WERI-Rb-1 (cell line): ENCODE data around the gene G6PC2.
"Not testable (repeated sequence)": the region's sequence is repeated elsewhere in the genome, so short reads cannot be mapped to it uniquely, and the experiment has no call there.

Experiments
- DNase-seq: peaks from one replicate; pipeline ENCODE4 v3.0.0-alpha.2; 2020
- H3K27ac ChIP-seq: fragments of 250-450 bp; sonication (Bioruptor Pico); 2 replicates; pipeline ENCODE4 v1.5.1; 2020; ENCODE audit warnings: mild to moderate bottlenecking, moderate library complexity
- H3K27me3 ChIP-seq: fragments of 250-450 bp; sonication (Bioruptor Pico); 2 replicates; pipeline ENCODE4 v1.5.1; 2021; ENCODE audit warnings: mild to moderate bottlenecking, low read depth, moderate library complexity; ENCODE audit not compliant: insufficient read depth, severe bottlenecking
- H3K36me3 ChIP-seq: fragments of 250-450 bp; sonication (Bioruptor Pico); 2 replicates; pipeline ENCODE4 v1.5.1; 2020; ENCODE audit warnings: mild to moderate bottlenecking, moderate library complexity
- H3K4me3 ChIP-seq: 2 replicates; pipeline ENCODE4 v1.5.1; 2011; ENCODE audit warnings: low read depth, mild to moderate bottlenecking, control low read depth, low read length
- H3K9me3 ChIP-seq: fragments of 250-450 bp; sonication (Bioruptor Pico); 2 replicates; pipeline ENCODE4 v1.5.1; 2021; ENCODE audit warnings: mild to moderate bottlenecking, moderate library complexity; ENCODE audit not compliant: severe bottlenecking
- TF ChIP-seq, protein P1 (sequence below): IDR thresholded peaks from 2 replicates; pipeline ENCODE4 v1.5.1; 2011; ENCODE audit warnings: low read depth, mild to moderate bottlenecking, control low read depth, inconsistent platforms, low read length

The G6PC2 gene

DNA sequence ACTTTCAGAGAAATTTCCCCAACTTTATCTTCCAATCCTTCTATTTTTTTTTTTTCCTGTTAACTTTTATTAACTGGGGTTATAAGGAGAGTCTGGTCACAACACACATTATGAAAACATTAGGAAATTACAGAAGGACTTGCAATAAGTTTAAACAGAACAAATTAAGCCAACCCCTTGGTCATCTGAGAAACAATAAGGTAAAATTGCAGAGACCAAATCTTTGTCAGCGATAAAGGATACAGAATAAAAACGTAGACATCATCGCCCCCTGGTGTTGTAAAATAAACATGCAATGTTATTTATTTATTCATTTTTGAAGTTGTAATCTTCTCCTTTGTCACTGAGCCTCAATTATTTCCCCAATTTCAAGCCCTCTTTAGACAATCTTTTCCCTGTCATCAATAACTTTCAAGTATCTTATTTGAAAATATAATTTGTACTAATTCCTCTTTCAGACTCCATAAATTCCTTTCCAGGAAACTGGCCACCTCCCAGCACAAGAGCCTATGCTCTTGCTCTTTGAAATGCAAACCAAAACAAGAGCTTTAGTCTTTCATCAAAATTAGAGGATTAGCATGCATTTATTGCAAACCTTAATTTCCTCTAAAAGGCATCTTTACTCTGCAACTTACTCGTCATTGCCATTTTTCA lies 19.5 kb downstream of the G6PC2 start:
- no peaks in the 10 kb centered on the region for H3K36me3 ChIP-seq
- no peaks in the 10 kb centered on the region for H3K9me3 ChIP-seq
- H3K27ac ChIP-seq, result no peak overlapping the region
- TF ChIP-seq, protein P1, sequence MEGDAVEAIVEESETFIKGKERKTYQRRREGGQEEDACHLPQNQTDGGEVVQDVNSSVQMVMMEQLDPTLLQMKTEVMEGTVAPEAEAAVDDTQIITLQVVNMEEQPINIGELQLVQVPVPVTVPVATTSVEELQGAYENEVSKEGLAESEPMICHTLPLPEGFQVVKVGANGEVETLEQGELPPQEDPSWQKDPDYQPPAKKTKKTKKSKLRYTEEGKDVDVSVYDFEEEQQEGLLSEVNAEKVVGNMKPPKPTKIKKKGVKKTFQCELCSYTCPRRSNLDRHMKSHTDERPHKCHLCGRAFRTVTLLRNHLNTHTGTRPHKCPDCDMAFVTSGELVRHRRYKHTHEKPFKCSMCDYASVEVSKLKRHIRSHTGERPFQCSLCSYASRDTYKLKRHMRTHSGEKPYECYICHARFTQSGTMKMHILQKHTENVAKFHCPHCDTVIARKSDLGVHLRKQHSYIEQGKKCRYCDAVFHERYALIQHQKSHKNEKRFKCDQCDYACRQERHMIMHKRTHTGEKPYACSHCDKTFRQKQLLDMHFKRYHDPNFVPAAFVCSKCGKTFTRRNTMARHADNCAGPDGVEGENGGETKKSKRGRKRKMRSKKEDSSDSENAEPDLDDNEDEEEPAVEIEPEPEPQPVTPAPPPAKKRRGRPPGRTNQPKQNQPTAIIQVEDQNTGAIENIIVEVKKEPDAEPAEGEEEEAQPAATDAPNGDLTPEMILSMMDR, result peak; percentile 19; the same call in 1 of the 2 replicates
- H3K4me3 ChIP-seq, result no peak overlapping the region
- no peak for DNase-seq
- no peaks in the 10 kb centered on the region for H3K27me3 ChIP-seq

DNA sequence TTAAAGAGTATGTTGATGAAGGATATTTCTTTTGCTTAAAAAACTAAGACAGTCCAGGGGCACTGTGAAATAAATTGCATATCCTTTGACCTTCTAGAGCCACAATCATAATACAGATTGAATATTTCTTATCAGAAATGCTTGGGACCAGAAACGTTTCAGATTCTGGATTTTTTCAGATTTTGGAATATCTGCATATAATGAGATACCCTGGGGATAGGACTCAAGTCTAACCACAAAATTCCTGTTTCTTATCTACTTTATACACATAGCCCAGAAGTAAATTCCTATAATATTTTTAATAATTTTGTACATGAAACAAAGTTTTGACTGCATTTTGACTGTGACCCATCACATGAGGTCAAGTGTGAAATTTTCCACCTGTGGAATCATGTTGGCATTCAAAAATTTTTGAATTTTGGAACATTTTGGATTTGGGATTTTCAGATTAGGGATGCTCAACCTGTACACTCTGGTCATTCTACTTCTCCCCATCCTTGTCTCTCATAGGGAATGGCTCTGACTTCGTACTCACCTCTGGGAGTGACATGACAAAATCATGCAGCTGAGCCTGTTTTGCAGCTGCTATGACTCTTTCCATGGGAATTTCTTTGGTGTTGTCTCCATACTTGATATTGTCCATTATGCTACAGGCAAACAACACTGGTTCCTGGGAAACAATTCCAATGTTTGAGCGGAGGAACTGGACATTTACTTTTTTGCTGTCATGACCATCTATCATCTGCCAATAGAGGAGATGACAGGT lies 25.7 kb downstream of the G6PC2 start:
- H3K36me3 ChIP-seq, result no peaks in the 10 kb centered on the region
- no peaks in the 10 kb centered on the region for H3K9me3 ChIP-seq
- DNase-seq, result no peak
- no peak overlapping the region for H3K4me3 ChIP-seq
- no peak overlapping the region for H3K27ac ChIP-seq
- H3K27me3 ChIP-seq, result no peaks in the 10 kb centered on the region
- TF ChIP-seq, protein P1, result no peak

DNA sequence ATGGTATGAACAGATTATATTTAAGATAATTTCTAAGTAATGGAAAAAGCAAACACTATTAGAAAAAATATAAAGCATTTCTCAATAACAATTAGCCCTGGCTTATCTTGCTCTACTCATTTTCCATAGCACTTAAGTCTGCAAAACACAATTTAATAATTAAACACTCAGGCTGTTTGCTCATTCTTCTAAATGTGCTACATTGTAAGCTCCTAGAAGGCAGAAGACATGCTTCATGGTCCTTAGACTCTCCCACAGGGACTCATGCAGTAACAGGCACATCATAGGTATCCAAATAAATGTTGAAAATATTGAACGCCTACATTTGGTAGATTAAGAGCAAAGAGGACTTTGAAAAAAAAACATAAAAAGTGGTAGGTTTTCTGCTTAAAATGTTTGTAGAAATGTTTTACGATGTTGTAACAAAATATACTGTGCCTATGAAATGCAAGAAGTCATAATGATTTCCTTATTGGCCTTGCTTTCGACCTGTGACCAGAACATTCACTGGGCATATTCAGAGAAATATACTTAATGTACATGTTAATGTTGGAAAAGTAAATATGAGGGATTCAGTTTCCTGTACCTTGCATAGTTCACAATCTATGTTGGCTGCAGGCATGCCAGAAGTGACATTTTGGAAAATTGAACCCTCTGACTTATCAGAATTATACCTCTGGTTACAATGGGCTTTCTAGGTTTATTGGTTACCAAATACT lies 27.2 kb downstream of the G6PC2 start:
- DNase-seq, result no peak
- Histone ChIP-seq H3K27ac (no peak overlapping the region), H3K36me3 (no peaks in the 10 kb centered on the region), H3K4me3 (no peak overlapping the region), H3K27me3 (no peaks in the 10 kb centered on the region), H3K9me3 (no peaks in the 10 kb centered on the region)
- TF ChIP-seq, protein P1, result no peak

GRCh38 chr2:168929031-168929430 lies 27.9 kb downstream of the G6PC2 start:
- no peak for DNase-seq
- TF ChIP-seq, protein P1, result no peak
- no peaks in the 10 kb centered on the region for H3K9me3 ChIP-seq
- no peak overlapping the region for H3K4me3 ChIP-seq
- H3K27me3 ChIP-seq, result no peaks in the 10 kb centered on the region
- H3K27ac ChIP-seq, result no peak overlapping the region
- no peaks in the 10 kb centered on the region for H3K36me3 ChIP-seq

GRCh38 chr2:168930242-168930641 lies 29.2 kb downstream of the G6PC2 start:
- no peak overlapping the region for H3K27ac ChIP-seq
- no peaks in the 10 kb centered on the region for H3K36me3 ChIP-seq
- H3K9me3 ChIP-seq, result no peaks in the 10 kb centered on the region
- no peaks in the 10 kb centered on the region for H3K27me3 ChIP-seq
- DNase-seq, result no peak
- TF ChIP-seq, protein P1, result no peak
- no peak overlapping the region for H3K4me3 ChIP-seq

- H3K27me3 ChIP-seq, H3K27ac ChIP-seq, H3K36me3 ChIP-seq, H3K9me3 ChIP-seq, DNase-seq, H3K4me3 ChIP-seq: not testable (repeated sequence)
Observed at GRCh38 chr2:168932174-168932573, 31.1 kb downstream of the G6PC2 start.
